ENCODE data around the gene SACS.
"Not testable (repeated sequence)": the region's sequence is repeated elsewhere in the genome, so short reads cannot be mapped to it uniquely, and the experiment has no call there.

Gene SACS

DNA sequence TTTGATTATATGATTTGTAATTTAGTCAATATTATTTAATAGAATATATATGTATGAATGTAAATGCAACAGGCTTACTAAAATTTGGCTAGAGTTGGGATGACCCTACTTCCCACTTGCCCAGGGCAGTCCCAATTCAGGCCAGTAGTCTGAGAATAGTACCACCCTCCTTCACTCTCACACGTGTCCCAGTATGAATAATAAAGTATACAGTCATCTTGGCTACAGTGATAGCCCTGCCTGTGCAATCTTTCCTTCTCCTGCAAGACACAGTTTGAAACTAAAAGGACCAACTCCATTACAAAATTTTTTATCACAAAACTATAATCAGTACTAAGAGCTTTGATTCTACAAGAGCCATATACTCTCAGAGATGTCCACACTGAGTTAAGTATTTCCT, 76.2 kb downstream of the SACS start:
- DNase-seq (ENCODE audit: low spot score), result no peak

DNA sequence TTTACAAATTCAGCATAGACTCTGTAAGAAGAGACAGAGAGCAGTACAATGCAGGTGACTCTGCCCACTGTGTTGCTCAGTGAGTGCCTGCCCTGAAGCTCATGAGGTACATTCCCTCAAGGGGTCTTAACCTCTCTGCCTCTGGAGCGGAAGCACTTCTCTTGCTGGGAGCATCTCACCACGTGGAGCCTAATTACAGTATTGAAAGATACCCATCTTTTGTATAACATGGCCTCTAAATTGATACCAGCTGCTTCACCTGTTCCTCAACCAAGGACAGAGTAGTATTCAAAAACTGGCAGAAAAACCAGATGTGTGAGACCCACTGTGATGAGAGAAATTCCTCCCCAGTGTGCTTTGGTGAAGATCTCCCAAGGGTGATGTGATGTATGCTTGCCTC, 77.1 kb downstream of the SACS start:
- DNase-seq (ENCODE audit: low spot score), result no peak

DNA sequence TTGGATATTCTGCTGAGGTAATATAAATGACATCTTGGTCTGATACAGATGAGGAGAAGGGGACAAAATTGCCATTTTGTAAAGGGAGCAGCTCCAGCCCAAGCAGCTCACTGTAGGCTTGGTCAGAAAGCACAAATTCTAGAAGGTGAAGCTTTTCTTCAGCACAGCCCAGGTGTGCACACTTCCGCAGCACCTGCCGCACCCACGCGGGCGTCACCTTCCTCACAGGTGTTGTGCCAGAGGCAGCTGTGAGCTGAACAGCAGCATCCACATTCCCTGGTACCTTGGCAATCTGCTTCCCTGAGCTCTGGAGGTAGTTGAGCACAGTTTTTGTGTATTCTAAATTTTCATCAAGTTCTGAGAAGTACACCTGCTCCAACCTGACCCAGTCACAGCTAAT, 79.0 kb downstream of the SACS start:
- DNase-seq (ENCODE audit: low spot score), result no peak

DNA sequence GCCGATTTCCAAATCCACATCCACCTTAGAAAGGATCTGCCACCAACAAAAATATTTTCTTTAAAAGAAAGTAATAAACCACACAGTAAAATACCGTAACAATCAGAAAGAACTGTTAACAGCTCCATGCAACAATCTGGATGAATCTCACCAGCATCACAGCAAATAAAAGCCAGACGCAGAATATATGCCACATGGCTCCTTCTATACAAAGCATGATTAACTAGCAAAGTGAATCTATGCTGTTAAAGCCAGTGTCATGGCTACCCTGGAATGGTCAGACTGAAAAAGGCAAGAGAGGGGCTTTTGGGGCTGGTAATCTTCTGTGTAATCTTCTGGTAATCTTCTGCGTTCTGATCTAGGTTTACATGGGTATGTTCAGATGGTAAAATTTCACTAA, 81.3 kb downstream of the SACS start:
- no peak for DNase-seq (ENCODE audit: low spot score)

GRCh38 chr13:23350009-23350408, 83.5 kb downstream of the SACS start:
- no peak for DNase-seq (ENCODE audit: low spot score)

DNA sequence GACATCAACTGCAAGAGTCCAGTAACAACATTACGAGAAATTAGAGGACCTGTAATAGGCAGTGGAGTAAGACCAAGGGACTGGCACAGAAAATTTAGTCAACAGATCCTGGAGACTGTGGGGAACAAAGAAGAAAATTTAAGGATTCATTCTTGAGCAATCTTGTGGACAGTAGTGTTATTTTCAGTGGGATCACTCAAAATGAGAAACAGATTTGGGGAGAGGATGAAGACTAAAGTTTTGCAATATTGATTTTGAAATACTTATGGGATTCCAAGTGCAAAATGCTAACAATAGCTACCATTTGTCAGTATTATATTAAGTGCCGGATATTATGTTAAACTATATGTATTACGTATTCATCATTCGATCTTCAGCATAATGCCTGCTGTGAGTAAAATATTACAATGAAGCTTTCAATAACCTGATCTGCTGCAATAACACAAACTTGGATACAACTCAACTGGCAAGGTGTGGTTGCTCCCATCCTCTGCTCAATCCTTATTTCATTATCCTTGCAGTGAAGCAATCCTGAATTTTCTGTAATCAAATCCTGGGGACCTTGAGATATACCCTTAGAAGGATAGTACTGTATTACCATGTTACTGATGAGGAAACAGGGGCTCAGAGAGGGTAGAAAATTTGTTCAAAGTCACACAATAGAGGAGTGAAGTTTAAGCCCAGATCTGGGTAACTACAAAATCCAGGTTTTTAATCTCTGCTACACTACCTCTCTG, 84.2 kb downstream of the SACS start:
- no peak for DNase-seq (ENCODE audit: low spot score)

- DNase-seq (ENCODE audit: low spot score), result no peak
These were observed 85.0 kb downstream of the SACS start for GRCh38 chr13:23348262-23349127.

GRCh38 chr13:23347601-23348000, 85.9 kb downstream of the SACS start:
- no peak for DNase-seq (ENCODE audit: low spot score)

DNA sequence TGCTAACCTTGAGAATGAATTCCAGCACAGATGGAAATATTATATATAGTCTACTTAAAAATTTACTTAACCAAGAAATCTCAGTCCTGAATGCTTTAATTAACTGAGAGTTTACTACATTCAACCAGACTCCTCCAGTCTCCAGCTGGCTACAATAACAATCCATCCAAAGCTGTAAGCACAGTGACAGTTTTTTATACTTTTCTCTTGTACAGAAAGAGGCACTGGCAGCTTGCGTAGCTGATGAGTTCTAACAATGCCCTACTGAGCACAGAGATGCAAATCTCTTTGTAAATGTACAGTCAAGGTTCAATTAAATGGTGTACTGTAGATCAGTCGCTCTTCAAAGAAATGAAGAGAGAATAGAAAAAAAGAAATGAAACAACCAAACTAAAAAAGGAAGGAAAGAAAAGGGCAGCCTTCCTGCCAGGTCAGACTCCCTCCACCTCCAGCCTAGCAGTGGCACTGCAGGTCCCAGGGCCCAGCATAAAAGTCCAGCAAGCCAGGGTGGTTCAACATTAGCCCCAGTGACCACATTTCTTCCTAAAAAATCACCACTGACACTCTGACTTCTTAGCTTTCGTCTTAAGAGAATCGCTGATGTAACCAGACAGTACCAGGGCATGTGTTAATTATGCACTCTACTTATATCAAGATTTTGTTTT, 88.4 kb downstream of the SACS start:
- peak; percentile 60 for DNase-seq (ENCODE audit: low spot score)

DNA sequence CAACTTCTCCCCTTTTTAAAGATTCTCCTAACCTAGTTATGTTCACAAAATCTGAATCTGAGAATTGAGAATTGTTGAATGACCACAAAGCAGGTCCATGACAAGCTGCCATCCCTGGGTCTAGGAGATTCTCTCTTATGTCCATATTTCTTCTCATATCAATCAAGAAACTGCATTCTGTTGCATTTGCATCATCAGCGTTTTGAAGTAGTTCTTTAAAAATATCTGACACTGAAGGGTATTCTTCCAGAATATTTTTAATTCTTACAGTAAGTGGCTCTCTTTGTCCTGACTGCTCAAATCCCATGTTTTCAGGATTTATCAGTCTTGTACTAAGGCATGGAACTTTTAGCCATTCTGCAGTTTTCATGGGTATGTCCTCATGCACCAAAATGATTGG, 94.3 kb downstream of the SACS start:
- DNase-seq (ENCODE audit: low spot score), result no peak

DNA sequence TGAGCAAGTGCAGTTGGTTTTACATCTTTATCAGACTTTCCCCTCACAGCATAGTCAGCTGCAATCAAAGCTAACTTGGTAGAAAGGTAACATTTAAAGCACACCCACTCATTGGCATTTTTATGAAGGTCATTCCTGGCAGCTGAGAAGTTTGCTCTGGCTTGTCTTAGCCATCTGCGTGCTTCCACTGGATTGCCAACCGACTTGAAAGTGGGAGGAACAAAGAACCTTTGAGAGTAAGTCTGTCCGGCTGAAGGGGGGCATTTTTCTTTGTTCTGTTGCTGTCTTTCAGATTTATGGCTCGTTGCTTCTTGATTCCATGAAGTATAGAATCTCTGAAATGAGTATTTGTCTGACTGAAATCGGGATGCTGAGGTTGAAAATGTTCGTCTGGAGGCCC, 103.1 kb downstream of the SACS start:
- DNase-seq (ENCODE audit: low spot score), result peak; percentile 65

- no peak for DNase-seq (ENCODE audit: low spot score)
These were observed 108.3 kb downstream of the SACS start for GRCh38 chr13:23325191-23325590.

GRCh38 chr13:23323946-23324709, 109.4 kb downstream of the SACS start:
- DNase-seq (ENCODE audit: low spot score), result no peak

DNA sequence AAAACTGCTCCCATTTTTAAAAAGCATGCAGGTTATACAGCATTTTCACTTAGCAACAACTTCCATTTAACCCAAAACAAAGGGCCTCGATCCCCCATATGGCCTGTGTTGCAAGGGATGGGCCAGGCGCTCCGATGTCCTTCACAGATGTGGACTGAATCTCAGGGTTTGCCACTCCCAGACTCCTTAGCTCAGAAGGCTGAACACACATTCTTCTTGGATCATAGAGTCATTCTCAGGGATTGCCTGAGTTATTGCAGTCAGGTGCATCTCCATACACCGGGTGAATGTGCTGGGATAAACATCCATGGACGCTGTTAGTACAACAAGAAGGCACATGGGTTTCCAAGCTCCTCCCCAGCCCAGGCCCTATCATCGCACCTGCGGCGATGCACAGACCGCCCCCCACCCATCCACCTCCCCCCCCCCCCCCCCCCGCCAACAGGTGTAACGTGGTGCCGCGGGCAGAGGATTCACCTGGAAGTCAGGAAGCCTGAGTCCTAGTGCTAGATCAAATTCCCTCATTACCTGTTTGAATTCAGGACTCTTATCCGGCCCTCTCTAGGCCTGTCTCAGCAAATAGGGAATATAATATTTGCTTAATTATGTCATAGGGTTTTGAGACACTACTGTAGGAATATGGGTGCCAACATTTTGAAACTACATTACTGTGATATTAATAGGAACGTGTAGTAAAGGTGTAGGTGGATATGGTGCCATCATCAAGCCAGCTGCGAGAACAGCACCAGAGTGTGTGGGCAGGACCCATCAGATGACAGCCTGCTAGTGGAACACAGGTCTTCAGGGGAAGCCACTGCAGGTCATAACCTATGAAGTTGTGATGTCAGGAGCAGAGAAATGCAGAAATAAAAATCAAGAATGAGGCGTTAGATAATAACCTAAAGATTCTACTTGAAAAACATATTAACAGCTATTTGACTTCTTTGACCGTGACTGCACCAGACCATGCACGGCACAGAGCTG, 110.9 kb downstream of the SACS start:
- DNase-seq (ENCODE audit: low spot score), result no peak

GRCh38 chr13:23321535-23322241, 111.8 kb downstream of the SACS start:
- no peak for DNase-seq (ENCODE audit: low spot score)

DNA sequence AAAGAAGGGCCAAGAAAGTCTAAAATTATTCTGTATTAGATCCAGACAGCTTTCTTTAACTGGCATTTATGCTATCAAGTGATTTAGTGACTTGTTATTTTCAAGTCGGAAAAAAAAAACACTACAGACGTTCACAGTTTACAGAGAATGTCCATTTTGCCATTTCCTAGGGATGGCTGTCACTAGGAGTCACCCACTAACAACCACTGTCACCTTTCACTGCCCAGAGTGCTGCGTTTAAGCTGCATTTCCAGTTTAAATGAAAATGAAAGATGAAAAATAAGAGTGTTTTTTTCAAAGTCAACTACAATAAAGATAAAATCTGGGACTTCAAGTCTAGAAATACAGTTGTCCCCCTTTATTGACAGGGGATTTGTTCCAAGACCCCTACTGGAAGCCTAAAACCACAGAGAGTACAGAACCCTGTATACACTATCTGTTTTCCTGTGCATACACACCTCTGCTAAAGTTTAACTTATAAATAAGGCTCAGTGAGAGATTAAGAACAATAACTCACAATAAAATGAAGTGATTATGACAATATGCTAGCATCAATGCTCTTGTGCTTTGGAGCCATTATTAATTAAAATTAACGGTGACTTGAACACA, 112.5 kb downstream of the SACS start:
- DNase-seq (ENCODE audit: low spot score), result no peak

DNA sequence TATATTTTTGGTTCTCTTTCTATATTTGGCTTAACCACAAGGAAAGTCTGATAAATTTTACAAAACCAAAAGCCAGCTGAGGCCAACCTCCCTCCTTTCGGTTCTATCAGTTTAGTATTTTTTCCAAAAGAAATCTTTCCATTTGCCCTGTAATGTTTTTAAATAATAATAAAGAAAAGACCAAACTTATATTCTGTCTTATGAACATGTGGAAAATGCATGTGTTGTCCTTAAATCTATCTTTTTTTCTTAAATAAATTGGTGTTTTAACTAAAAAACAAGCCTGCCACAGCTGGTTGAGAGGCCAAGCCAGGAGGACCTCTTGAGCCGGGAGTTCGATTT, 113.6 kb downstream of the SACS start:
- DNase-seq (ENCODE audit: low spot score), result no peak

DNA sequence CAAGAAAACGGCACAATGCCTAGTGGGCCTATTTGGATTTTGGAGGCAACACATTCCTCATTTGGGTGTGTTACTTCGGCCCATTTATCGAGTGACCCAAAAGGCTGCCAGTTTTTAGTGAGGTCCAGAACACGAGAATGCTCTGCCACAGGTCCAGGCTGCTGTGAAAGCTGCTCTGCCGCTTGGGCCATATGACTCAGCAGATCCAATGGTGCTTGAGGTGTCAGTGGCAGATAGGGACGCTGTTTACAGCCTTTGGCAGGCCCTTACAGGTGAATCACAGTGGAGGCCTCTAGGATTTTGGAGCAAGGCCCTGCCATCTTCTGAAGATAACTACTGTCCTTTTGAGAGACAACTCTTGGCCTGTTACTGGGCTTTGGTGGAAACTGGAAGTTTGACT, 118.7 kb downstream of the SACS start:
- DNase-seq (ENCODE audit: low spot score), result not testable (repeated sequence)

DNA sequence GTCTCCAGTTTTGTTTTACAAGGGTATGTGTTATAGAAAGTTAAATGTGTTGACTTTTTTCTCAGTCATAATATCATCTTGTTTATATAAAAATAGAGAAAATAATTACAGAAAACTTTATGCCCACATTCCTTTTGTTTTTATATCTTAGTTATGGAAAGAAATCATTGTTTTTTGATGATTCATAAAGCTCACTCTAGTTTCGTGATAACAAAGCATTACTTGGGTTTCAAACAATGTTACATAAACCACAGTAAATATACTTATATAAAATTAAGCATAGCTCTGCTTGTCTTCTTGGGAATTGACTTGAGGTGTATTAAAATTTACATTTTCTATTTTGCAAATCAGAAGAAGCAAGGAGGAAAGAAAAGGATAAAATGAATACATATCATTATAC, 140.9 kb downstream of the SACS start:
- no peak for DNase-seq (ENCODE audit: low spot score)

- DNase-seq (ENCODE audit: low spot score), result peak; percentile 14
These were observed 143.6 kb downstream of the SACS start for GRCh38 chr13:23289917-23290357.

Data from pons (tissue), 1 donor.